ENCODE data around the gene ANKRD12.

Gene ANKRD12

DNA sequence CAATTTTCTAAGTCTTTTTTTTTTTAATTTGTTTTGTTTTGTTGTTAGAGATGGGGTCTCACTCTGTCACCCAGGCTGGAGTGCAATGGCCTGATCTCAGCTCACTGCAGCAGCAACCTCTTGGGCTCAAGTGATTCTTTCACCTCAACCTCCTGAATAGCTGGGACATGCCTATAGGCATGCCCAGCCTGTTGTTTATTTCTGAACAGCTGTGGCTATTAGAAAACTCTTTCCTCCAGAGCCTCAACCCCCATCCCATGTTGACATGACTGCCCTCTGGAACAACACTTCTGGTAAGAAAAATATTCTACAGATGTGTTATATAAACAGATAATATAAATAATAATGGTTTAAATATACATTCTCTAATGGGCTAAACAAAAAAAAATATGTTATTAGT, 153.6 kb downstream of the ANKRD12 start:
- H3K4me1 ChIP-seq (ENCODE audit: control insufficient read depth, insufficient read depth, low read length) = no peaks in the 10 kb centered on the region
- CTCF ChIA-PET = no interaction called here
- TF ChIP-seq ZNF121 (tag by site-specific recombination; IDR thresholded peaks at IDR 0.05) (no peak), PBX3 (CRISPR knock-in tag; IDR thresholded peaks at IDR 0.05) (no peak), ZNF335 (tag by site-specific recombination; conservative IDR thresholded peaks at IDR 0.05) (no peak), ZNF629 (tag by site-specific recombination; IDR thresholded peaks at IDR 0.05) (no peak), ZNF747 (tag by site-specific recombination; IDR thresholded peaks at IDR 0.05) (no peak), OSR2 (tag by site-specific recombination; IDR thresholded peaks at IDR 0.05) (no peak), ZNF837 (tag by site-specific recombination; IDR thresholded peaks at IDR 0.05) (no peak), ZNF274 (IDR thresholded peaks at IDR 0.05; ENCODE audit: low read length) (no peak), ZNF274 (tag by site-specific recombination; IDR thresholded peaks at IDR 0.05; ENCODE audit: borderline replicate concordance) (no peak), ZNF157 (tag by site-specific recombination; IDR thresholded peaks at IDR 0.05) (no peak), ZNF404 (tag by site-specific recombination; IDR thresholded peaks at IDR 0.05) (no peak), TRIM28 (IDR thresholded peaks at IDR 0.05; ENCODE audit: borderline replicate concordance, low read length) (no peak), ZNF155 (tag by site-specific recombination; IDR thresholded peaks at IDR 0.05) (no peak)
- TF ChIP-seq, protein P1, sequence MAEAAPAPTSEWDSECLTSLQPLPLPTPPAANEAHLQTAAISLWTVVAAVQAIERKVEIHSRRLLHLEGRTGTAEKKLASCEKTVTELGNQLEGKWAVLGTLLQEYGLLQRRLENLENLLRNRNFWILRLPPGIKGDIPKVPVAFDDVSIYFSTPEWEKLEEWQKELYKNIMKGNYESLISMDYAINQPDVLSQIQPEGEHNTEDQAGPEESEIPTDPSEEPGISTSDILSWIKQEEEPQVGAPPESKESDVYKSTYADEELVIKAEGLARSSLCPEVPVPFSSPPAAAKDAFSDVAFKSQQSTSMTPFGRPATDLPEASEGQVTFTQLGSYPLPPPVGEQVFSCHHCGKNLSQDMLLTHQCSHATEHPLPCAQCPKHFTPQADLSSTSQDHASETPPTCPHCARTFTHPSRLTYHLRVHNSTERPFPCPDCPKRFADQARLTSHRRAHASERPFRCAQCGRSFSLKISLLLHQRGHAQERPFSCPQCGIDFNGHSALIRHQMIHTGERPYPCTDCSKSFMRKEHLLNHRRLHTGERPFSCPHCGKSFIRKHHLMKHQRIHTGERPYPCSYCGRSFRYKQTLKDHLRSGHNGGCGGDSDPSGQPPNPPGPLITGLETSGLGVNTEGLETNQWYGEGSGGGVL (tag by site-specific recombination; IDR thresholded peaks at IDR 0.05) = no peak
- POLR2A ChIA-PET = no interaction called here
- H3K27ac ChIP-seq (ENCODE audit: extremely low read depth, low read depth, low read length) = no peak overlapping the region
- no peaks in the 10 kb centered on the region for H3K9me3 ChIP-seq (ENCODE audit: control insufficient read depth, insufficient read depth, low read depth, low read length)
- H3K4me3 ChIP-seq (ENCODE audit: low read depth, low read length) = no peak overlapping the region
- H3K36me3 ChIP-seq (ENCODE audit: control insufficient read depth in 2 of 2, insufficient read depth in 1 of 2, low read length in 2 of 2) = no peaks in the 10 kb centered on the region

DNA sequence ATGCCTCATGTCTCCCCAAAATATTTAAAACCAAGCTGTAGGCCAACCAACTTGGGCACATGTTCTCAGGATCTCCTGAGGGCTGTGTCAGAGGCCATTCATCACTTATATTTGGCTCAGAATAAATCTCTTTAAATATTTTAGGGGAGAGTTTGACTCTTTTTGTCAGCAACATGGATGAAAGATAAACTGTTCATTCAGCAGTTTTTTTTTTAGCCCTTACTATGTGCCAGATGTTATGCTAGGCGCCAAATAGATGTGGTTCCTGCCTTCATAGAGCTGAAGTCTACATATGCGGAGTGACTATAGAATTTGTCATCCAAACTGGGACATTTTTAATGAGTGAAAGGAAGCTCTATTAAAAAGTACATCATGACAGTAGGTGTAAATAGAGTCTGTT, 155.5 kb downstream of the ANKRD12 start:
- POLR2A ChIA-PET = no interaction called here
- Histone ChIP-seq H3K36me3 (ENCODE audit: control insufficient read depth in 2 of 2, insufficient read depth in 1 of 2, low read length in 2 of 2) (no peaks in the 10 kb centered on the region), H3K27ac (ENCODE audit: extremely low read depth, low read depth, low read length) (no peak overlapping the region), H3K9me3 (ENCODE audit: control insufficient read depth, insufficient read depth, low read depth, low read length) (no peaks in the 10 kb centered on the region; the same call in 1 of the 2 replicates), H3K4me1 (ENCODE audit: control insufficient read depth, insufficient read depth, low read length) (no peaks in the 10 kb centered on the region), H3K4me3 (ENCODE audit: low read depth, low read length) (no peak overlapping the region)
- CTCF ChIA-PET = interaction anchor here (0.7 to 1.0 kb wide), 2 partner anchors 34 to 1466 kb away, joined by 3 read pairs; no protein-coding TSS in a partner anchor
- TF ChIP-seq ZNF114 (tag by site-specific recombination; IDR thresholded peaks at IDR 0.05) (no peak), PRDM2 (tag by site-specific recombination; IDR thresholded peaks at IDR 0.05; ENCODE audit: borderline replicate concordance) (no peak)

All from HEK293 (cell line).